ENCODE data around the gene RUNX1. TPM values are rescaled to one million over a fixed set of nuclear protein-coding genes. Genes with fewer than 3 reads are reported as not detected.
A peak's percentile ranks its signal among the peaks of the same experiment; 100 is the strongest.

RUNX1 gene
- total RNA-seq, 2 experiments from 2014 or later = 49.5 to 58.8 TPM

DNA sequence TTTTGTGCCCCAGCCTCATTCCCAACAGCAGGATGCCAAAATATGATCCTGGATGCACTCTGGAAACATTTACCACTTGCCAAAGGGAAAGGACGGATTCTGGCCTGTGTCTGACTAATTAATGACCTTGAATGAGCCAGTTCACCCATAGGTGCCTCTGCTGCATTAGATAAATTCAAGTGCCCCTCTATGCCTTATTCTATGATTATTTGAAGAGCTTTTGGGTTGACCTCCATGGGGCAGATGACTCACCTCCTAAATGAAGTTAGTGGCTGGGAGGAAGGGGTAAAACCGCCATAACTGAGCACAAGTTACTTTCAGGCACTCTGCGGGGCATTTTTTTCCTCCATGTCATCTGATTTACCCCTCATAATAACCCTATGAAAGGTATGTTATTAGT lies 282.2 kb downstream of the RUNX1 start:
- Mint-ChIP-seq H3K9me3 (ENCODE audit: low read depth) (peaks cover 4% of the 10 kb centered on the region), H3K4me3 (no peak overlapping the region), H3K27me3 (no peaks in the 10 kb centered on the region), H3K27ac (no peak overlapping the region), H3K4me1 (no peaks in the 10 kb centered on the region), H3K36me3 (ENCODE audit: low read depth) (no peaks in the 10 kb centered on the region)
- CTCF ChIA-PET = interaction anchor here (0.6 kb wide), 2 partner anchors 49 to 115 kb away, joined by 3 read pairs; no protein-coding TSS in a partner anchor
- no peak for DNase-seq
- POLR2A ChIA-PET = no interaction called here
- ATAC-seq = no peak
- intact Hi-C loops (cut with DNase I, micrococcal nuclease) = loop anchor here in 1 of 2 experiments (10.0 kb wide), 1 partner anchor 472 kb away; no protein-coding TSS in a partner anchor

DNA sequence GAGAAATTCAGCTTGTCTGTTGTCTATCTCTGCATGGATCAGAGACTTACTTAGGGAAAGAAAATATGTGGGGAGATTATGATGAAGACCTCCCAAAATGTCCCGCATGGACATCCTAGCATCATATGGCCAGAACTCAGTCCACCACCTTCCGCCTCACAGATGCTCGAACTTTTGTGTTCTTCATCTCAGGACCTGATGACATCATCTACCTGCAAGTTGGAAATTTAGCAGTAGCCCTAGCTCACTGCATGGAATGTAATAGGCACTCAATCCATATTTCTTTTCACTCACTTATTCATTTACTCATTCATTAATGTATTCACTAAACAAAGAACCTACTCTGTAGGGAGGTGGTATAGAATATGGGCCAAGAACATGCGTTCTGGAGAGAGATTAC lies 283.5 kb downstream of the RUNX1 start:
- intact Hi-C loops (cut with DNase I, micrococcal nuclease) = loop anchor here in 1 of 2 experiments (10.0 kb wide), 1 partner anchor 471 kb away; no protein-coding TSS in a partner anchor

DNA sequence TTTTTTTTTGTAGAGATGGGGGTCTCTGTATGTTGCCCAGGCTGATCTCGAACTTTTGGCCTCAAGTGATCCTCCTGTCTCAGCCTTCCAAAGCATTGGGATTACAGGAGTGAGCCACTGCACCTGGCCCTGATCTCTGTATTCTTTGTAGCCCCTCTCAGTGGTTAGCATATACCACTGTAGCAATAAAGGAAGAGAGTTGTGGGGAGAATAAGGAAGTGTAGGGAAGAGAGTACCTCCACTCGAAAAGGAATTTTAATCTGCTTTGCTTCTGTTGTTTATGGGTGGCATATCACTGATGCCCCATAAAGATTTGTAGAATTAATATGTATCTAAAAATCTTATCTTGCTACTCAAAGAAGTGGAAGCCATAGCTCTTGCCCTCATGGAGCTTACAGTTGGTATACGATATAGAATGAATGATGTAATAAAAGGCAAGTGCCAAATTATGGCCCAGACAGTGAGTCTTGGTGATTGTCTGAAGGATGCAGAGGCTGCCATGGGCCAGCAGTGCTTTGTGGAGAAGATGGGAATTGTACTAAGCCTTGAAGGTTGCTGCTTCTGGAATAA lies 284.3 kb downstream of the RUNX1 start:
- DNase-seq (no peak), ATAC-seq (no peak)
- ChIA-PET POLR2A (interaction anchor here (0.6 to 0.7 kb wide), 2 partner anchors 17 to 709 kb away, joined by 3 to 9 read pairs; no protein-coding TSS in a partner anchor), CTCF (interaction anchor here (1.1 to 2.4 kb wide), 3 partner anchors 10 to 653 kb away, joined by 3 to 9 read pairs (median 7); no protein-coding TSS in a partner anchor)
- Mint-ChIP-seq H3K27me3 (no peaks in the 10 kb centered on the region), H3K27ac (no peak overlapping the region), H3K4me1 (no peaks in the 10 kb centered on the region), H3K36me3 (ENCODE audit: low read depth) (no peaks in the 10 kb centered on the region), H3K4me3 (no peak overlapping the region), H3K9me3 (ENCODE audit: low read depth) (peaks cover 4% of the 10 kb centered on the region)
- intact Hi-C loops (cut with DNase I, micrococcal nuclease) = loop anchor here in 1 of 2 experiments (10.0 kb wide), 1 partner anchor 470 kb away; no protein-coding TSS in a partner anchor

More for the DNA sequence above, 283.5 kb downstream of the RUNX1 start:
- ChIA-PET CTCF (interaction anchor here (0.6 to 2.4 kb wide), 4 partner anchors 9 to 652 kb away, joined by 3 to 9 read pairs (median 5); no protein-coding TSS in a partner anchor), POLR2A (interaction anchor here (0.6 kb wide), 1 partner anchor 708 kb away, joined by 3 read pairs; no protein-coding TSS in a partner anchor)
- no peaks in the 10 kb centered on the region for H3K4me1 Mint-ChIP-seq
- ATAC-seq = no peak
- no peak for DNase-seq
- H3K9me3 Mint-ChIP-seq (ENCODE audit: low read depth) = peaks cover 4% of the 10 kb centered on the region
- H3K36me3 Mint-ChIP-seq (ENCODE audit: low read depth) = no peaks in the 10 kb centered on the region
- no peak overlapping the region for H3K4me3 Mint-ChIP-seq
- H3K27ac Mint-ChIP-seq = no peak overlapping the region
- no peaks in the 10 kb centered on the region for H3K27me3 Mint-ChIP-seq

DNA sequence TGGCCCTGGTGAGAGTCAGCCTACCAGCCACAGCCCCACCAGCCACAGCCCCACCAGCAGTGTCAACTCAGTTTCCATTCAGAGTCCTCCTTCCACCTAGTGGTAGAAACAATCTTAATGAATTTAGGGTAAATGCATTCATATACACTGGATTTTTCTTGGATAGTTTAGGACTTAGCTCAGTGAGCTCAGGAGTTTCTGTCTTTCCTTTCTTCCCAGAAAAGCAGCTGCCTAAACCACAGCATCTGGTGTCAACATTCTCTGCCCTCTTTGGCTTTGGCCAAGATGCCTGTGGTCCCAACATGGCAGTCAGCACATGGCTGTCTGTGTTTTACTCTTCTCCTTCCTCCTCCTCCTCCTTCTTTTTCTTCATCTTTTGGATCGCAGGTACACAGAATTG lies 286.3 kb downstream of the RUNX1 start:
- peaks cover 4% of the 10 kb centered on the region for H3K9me3 Mint-ChIP-seq (ENCODE audit: low read depth)
- H3K4me1 Mint-ChIP-seq = no peaks in the 10 kb centered on the region
- no peak overlapping the region for H3K4me3 Mint-ChIP-seq
- POLR2A ChIA-PET = no interaction called here
- no peaks in the 10 kb centered on the region for H3K27me3 Mint-ChIP-seq
- ATAC-seq (no peak), DNase-seq (no peak)
- H3K27ac Mint-ChIP-seq = no peak overlapping the region
- H3K36me3 Mint-ChIP-seq (ENCODE audit: low read depth) = no peaks in the 10 kb centered on the region
- CTCF ChIA-PET = interaction anchor here (0.8 kb wide), 1 partner anchor 17 kb away, joined by 3 read pairs; no protein-coding TSS in a partner anchor
- intact Hi-C loops (cut with DNase I, micrococcal nuclease) = loop anchor here in 1 of 2 experiments (10.0 kb wide), 1 partner anchor 468 kb away; no protein-coding TSS in a partner anchor

DNA sequence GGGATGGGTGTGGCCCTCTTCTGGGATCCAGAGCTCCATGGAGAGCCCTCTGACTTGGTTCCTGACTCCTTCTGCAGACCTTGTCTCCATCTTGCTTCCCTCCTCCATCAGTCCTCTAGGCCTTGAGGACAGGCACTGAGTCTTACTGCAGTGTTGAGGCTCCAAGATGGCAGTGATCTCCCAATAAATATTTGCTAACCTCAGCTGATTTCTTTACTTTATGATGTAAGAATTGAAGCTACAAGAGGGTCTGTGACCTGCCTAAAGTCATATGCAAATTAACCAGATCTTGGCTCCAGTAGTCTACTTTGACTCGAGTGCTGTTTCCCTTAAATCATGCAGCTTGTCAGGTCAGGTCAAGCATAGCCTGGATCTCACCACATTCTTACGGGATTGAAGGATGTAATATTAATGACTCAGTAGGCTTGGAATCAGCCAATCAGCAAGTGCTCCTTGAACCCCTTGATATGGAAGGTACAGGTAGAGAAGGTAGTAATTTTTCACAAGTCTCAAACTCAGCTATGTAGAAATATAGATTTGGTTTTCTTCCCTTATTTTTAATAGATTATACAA lies 287.3 kb downstream of the RUNX1 start:
- no peak overlapping the region for H3K27ac Mint-ChIP-seq
- DNase-seq = no peak
- H3K27me3 Mint-ChIP-seq = no peaks in the 10 kb centered on the region
- ChIA-PET POLR2A (no interaction called here), CTCF (interaction anchor here (0.7 to 1.0 kb wide), 6 partner anchors 16 to 639 kb away, joined by 3 read pairs; no protein-coding TSS in a partner anchor)
- no peaks in the 10 kb centered on the region for H3K4me1 Mint-ChIP-seq
- ATAC-seq = no peak
- no peak overlapping the region for H3K4me3 Mint-ChIP-seq
- H3K9me3 Mint-ChIP-seq (ENCODE audit: low read depth) = peaks cover 4% of the 10 kb centered on the region
- intact Hi-C loops (cut with DNase I, micrococcal nuclease) = loop anchor here in 1 of 2 experiments (10.0 kb wide), 1 partner anchor 467 kb away; no protein-coding TSS in a partner anchor
- no peaks in the 10 kb centered on the region for H3K36me3 Mint-ChIP-seq (ENCODE audit: low read depth)

DNA sequence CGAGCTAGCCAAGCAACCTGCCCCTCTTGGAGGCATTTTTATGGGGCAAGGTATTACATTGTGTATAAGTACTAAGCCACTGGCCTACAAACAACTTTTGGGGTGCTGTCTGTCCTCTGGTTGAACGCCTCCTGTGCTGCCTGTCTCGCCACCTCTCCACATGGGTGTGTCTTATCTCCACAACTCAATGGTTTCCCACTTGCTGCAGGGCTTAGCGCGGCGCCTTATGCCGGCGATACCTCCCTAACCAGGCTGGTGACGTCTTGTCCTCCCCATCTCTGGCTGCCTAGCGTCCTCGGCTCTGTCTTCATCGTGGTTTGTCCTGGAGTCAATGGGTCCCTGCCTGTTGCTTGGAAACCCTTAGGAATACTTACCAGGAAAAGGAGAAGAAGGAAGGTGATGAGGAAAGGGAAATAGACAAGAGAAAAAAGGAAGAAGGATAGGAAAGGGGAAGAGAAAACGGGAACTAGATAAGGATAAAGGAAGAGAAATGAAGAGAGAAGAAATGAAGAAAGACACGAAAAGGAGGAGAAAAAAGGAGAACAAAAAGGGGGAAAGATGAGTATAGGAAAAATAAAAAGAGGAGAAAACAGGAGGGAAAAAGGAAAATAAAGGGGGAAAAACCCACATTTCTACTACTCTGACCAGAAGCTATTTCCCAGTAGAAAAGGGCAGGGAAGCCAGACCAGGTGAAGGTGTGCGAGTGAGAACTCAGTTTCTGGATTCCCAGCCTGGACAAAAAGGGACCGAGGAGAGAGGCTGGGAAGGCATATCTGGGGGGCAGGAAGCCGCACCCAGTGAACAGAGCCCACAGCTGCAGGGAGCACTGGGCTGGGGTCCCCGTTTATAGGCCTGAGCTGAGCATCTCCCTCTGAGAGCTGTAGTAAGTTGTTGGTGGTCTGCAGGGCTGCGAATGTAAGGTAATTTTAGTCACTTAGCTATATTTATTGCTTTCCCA lies 294.1 kb downstream of the RUNX1 start:
- ATAC-seq (no peak), DNase-seq (no peak)
- Mint-ChIP-seq H3K36me3 (ENCODE audit: low read depth) (no peaks in the 10 kb centered on the region), H3K4me3 (no peak overlapping the region), H3K4me1 (no peaks in the 10 kb centered on the region), H3K27me3 (peaks cover 19% of the 10 kb centered on the region), H3K9me3 (ENCODE audit: low read depth) (no peaks in the 10 kb centered on the region), H3K27ac (no peak overlapping the region)
- ChIA-PET CTCF (interaction anchor here (2.5 kb wide), 1 partner anchor 9 kb away, joined by 11 read pairs; no protein-coding TSS in a partner anchor), POLR2A (no interaction called here)
- intact Hi-C loops (cut with DNase I, micrococcal nuclease) = no loop called here

DNA sequence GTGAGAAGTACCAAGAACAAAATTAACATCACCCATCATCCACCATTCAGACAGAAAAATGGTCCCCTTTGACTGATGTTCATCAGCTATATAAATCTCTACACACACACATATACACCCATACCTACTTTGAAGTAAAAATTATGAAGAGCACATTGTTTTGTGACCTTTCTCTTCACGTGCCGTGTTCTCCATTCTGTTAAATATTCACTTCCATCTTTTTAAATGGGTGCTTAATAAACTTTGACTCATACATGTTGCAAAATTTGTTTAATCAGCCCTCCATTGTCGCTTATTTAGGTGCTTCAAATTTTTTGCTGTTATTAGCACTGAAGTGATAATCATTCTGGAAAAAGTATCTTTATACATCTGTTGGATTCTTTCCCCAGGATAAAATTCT lies 300.2 kb downstream of the RUNX1 start:
- DNase-seq (no peak), ATAC-seq (no peak)
- POLR2A ChIA-PET = no interaction called here
- Mint-ChIP-seq H3K27me3 (peaks cover 10% of the 10 kb centered on the region), H3K9me3 (ENCODE audit: low read depth) (no peaks in the 10 kb centered on the region), H3K4me1 (peaks cover 5% of the 10 kb centered on the region), H3K36me3 (ENCODE audit: low read depth) (no peaks in the 10 kb centered on the region), H3K27ac (no peak overlapping the region), H3K4me3 (no peak overlapping the region)
- intact Hi-C loops (cut with DNase I, micrococcal nuclease) = loop anchor here (5.0 to 10.0 kb wide), 5 partner anchors 298 to 1278 kb away; partner anchors contain the start of gene RUNX1 (in 1 of the 2)
- CTCF ChIA-PET = no interaction called here

DNA sequence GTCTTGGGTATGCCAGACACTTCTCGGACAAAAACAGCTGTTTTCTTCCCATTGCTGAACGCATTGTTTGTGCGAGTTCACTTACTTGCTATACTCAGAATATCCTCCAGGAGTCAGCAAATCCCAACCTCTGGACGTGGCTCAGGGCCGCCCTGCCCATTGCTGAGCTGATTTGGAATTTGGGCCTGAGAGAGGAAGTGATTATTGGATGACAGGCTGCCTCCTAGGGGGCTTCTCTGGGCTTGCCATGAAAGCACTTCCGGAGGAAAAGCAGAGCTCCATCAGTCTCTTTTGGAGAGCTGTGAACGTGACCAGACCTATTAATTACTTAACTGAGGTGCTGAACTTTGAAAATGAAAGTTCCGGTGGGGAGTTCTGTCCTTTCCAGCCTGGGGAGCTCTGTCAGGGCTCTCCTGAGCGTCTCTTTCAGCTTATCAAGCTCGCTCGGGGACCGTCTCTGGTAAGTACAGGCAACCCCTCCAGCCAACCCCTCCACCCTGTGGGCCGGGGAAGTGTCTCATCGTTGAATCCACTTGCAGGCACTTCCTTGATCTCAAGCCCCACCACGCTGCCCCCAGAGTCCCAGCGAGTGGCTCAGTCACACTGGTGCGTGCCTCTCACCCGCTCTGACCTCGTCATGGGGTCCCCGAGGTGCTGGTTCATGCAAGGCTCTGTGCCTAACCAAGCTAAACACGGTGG lies 303.4 kb downstream of the RUNX1 start:
- peak overlapping the region; percentile 35 for H3K27ac Mint-ChIP-seq
- no peak overlapping the region for H3K4me3 Mint-ChIP-seq
- peak; percentile 93 for ATAC-seq
- intact Hi-C loops (cut with DNase I, micrococcal nuclease) = loop anchor here (1.0 to 10.0 kb wide), 10 partner anchors 53 to 1282 kb away; partner anchors contain the start of gene RUNX1 (in 1 of the 2)
- POLR2A ChIA-PET = interaction anchor here (1.8 kb wide), 1 partner anchor 144 kb away, joined by 5 read pairs; no protein-coding TSS in a partner anchor
- peaks cover 5% of the 10 kb centered on the region for H3K4me1 Mint-ChIP-seq
- H3K27me3 Mint-ChIP-seq = peaks cover 1% of the 10 kb centered on the region
- H3K36me3 Mint-ChIP-seq (ENCODE audit: low read depth) = no peaks in the 10 kb centered on the region
- CTCF ChIA-PET = interaction anchor here (0.6 to 2.4 kb wide), 51 partner anchors 10 to 1359 kb away, joined by 3 to 14 read pairs (median 4); no protein-coding TSS in a partner anchor
- DNase-seq = peak; percentile 77
- no peaks in the 10 kb centered on the region for H3K9me3 Mint-ChIP-seq (ENCODE audit: low read depth)

DNA sequence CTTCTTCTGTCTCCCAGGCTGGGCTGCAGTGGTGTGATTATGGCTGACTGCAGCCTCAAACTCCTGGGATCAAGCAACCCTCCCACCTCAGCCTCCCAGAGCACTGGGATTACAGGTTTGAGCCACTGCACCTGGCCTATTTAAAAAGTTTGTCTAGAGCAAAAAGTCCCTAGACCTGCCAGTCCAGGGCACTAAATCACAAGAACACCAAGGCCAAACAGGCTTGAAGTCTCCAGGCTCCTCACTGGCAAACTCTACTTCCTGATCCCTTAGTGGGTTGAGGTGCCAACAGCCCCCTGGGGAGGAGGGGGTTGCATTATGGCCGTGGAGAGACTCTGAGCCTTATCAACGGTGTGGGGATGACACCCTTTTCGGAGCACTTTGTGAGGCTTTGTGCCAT lies 304.3 kb downstream of the RUNX1 start:
- peaks cover 3% of the 10 kb centered on the region for H3K27me3 Mint-ChIP-seq
- H3K27ac Mint-ChIP-seq = no peak overlapping the region
- DNase-seq (no peak), ATAC-seq (no peak)
- H3K9me3 Mint-ChIP-seq (ENCODE audit: low read depth) = no peaks in the 10 kb centered on the region
- no peaks in the 10 kb centered on the region for H3K36me3 Mint-ChIP-seq (ENCODE audit: low read depth)
- ChIA-PET CTCF (interaction anchor here (0.6 to 2.4 kb wide), 24 partner anchors 9 to 1285 kb away, joined by 3 to 13 read pairs (median 4); no protein-coding TSS in a partner anchor), POLR2A (interaction anchor here (1.8 kb wide), 1 partner anchor 145 kb away, joined by 5 read pairs; no protein-coding TSS in a partner anchor)
- peaks cover 5% of the 10 kb centered on the region for H3K4me1 Mint-ChIP-seq
- intact Hi-C loops (cut with DNase I, micrococcal nuclease) = loop anchor here (1.0 to 10.0 kb wide), 10 partner anchors 52 to 1282 kb away; partner anchors contain the start of gene RUNX1 (in 1 of the 2)
- no peak overlapping the region for H3K4me3 Mint-ChIP-seq

DNA sequence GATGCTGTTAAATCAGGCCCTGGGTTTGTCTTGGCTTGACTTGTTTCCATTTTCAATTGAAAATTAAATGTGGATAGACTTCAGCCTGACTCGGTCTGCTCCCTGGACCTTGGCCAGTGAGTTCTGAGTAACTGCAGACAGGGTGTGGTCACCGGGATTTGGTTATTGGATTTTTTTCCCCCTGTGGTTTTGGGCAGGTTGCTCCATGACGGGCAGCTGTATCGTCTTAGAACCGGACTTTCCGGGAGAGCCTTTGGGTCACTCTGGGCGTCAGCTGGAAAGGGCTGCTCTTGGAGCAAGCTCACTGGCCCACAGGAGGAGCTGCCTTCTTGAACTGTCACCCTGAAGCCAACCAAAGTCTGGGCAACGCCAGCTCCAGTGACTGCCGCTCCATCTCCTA lies 305.3 kb downstream of the RUNX1 start:
- H3K36me3 Mint-ChIP-seq (ENCODE audit: low read depth) = no peaks in the 10 kb centered on the region
- no peaks in the 10 kb centered on the region for H3K9me3 Mint-ChIP-seq (ENCODE audit: low read depth)
- ATAC-seq (no peak), DNase-seq (no peak)
- no peak overlapping the region for H3K4me3 Mint-ChIP-seq
- H3K4me1 Mint-ChIP-seq = peaks cover 5% of the 10 kb centered on the region
- H3K27ac Mint-ChIP-seq = no peak overlapping the region
- ChIA-PET POLR2A (no interaction called here), CTCF (interaction anchor here (0.7 to 1.2 kb wide), 3 partner anchors 11 to 203 kb away, joined by 3 read pairs; no protein-coding TSS in a partner anchor)
- peaks cover 3% of the 10 kb centered on the region for H3K27me3 Mint-ChIP-seq
- intact Hi-C loops (cut with DNase I, micrococcal nuclease) = loop anchor here (2.0 to 10.0 kb wide), 3 partner anchors 51 to 1281 kb away; no protein-coding TSS in a partner anchor

Data from activated CD4-positive, alpha-beta T cell treated with anti-CD3 and anti-CD28 coated beads for 36 hours (primary cell).